ENCODE measurements around the gene GCNT2.
"Not testable (repeated sequence)": the region's sequence is repeated elsewhere in the genome, so short reads cannot be mapped to it uniquely, and the experiment has no call there.

GCNT2 gene

GRCh38 chr6:10547809-10548208, 26.7 kb downstream of the GCNT2 start:
- DNase-seq (ENCODE audit: low spot score), result no peak

- DNase-seq (ENCODE audit: low spot score), result no peak
These were observed 29.6 kb downstream of the GCNT2 start for GRCh38 chr6:10550764-10551163.

- DNase-seq (ENCODE audit: low spot score), result no peak
These were observed 31.2 kb downstream of the GCNT2 start for GRCh38 chr6:10552270-10552810.

- DNase-seq (ENCODE audit: low spot score), result no peak
These were observed 32.7 kb downstream of the GCNT2 start for GRCh38 chr6:10553871-10554270.

- no peak for DNase-seq (ENCODE audit: low spot score)
These were observed 33.7 kb downstream of the GCNT2 start for GRCh38 chr6:10554826-10555225.

- peak; percentile 35 for DNase-seq (ENCODE audit: low spot score)
These were observed 34.6 kb downstream of the GCNT2 start for GRCh38 chr6:10555625-10556309.

- no peak for DNase-seq (ENCODE audit: low spot score)
These were observed 35.4 kb downstream of the GCNT2 start for GRCh38 chr6:10556589-10556988.

GRCh38 chr6:10556992-10557391, 35.8 kb downstream of the GCNT2 start:
- no peak for DNase-seq (ENCODE audit: low spot score)

- no peak for DNase-seq (ENCODE audit: low spot score)
These were observed 36.8 kb downstream of the GCNT2 start for GRCh38 chr6:10557913-10558312.

GRCh38 chr6:10558565-10558964, 37.4 kb downstream of the GCNT2 start:
- DNase-seq (ENCODE audit: low spot score), result no peak

- DNase-seq (ENCODE audit: low spot score), result no peak
These were observed 38.5 kb downstream of the GCNT2 start for GRCh38 chr6:10559522-10560152.

- DNase-seq (ENCODE audit: low spot score), result no peak
These were observed 40.6 kb downstream of the GCNT2 start for GRCh38 chr6:10561611-10562199.

- no peak for DNase-seq (ENCODE audit: low spot score)
These were observed 44.0 kb downstream of the GCNT2 start for GRCh38 chr6:10564975-10565673.

- no peak for DNase-seq (ENCODE audit: low spot score)
These were observed 44.8 kb downstream of the GCNT2 start for GRCh38 chr6:10565913-10566312.

GRCh38 chr6:10567256-10568026, 46.3 kb downstream of the GCNT2 start:
- DNase-seq (ENCODE audit: low spot score), result no peak

GRCh38 chr6:10569392-10570127, 48.4 kb downstream of the GCNT2 start:
- DNase-seq (ENCODE audit: low spot score), result no peak

- not testable (repeated sequence) for DNase-seq (ENCODE audit: low spot score)
These were observed 54.4 kb downstream of the GCNT2 start for GRCh38 chr6:10575519-10575918.

- no peak for DNase-seq (ENCODE audit: low spot score)
These were observed 55.1 kb downstream of the GCNT2 start for GRCh38 chr6:10576226-10576625.

- DNase-seq (ENCODE audit: low spot score), result no peak
These were observed 56.0 kb downstream of the GCNT2 start for GRCh38 chr6:10577112-10577511.

GRCh38 chr6:10578723-10579122, 57.6 kb downstream of the GCNT2 start:
- no peak for DNase-seq (ENCODE audit: low spot score)

- DNase-seq (ENCODE audit: low spot score), result no peak
These were observed 58.7 kb downstream of the GCNT2 start for GRCh38 chr6:10579803-10580202.

All from hepatic stellate cell (primary cell).